Left lung (tissue), 10 donors: Measurements from ENCODE around the gene CYCS. TPM values are rescaled to one million over a fixed set of nuclear protein-coding genes. Genes with fewer than 3 reads are reported as not detected.
"Not testable (repeated sequence)": the region's sequence is repeated elsewhere in the genome, so short reads cannot be mapped to it uniquely, and the experiment has no call there.

Experiments used
- ATAC-seq: fragments of 200-7000 bp; cut with Tn5 transposase; one replicate; pipeline ENCODE4 v1.9.1; 2020; ENCODE audit warnings: moderate library complexity
- DNase-seq, 4 donors: peaks; one replicate each; pipeline ENCODE4 v3.0.0-alpha.2; 2013 to 2020
- H3K27ac ChIP-seq, 2 donors: fragments of 200-600 bp; sonication (generic) in 1 of 2; one replicate each; pipeline versions ENCODE4 v1.5.0 to v1.8.0; 2020 to 2021
- H3K27me3 ChIP-seq, 2 donors: fragments of 200-600 bp; sonication (generic) in 1 of 2; one replicate each; pipeline versions ENCODE4 v1.5.0 to v1.8.0; 2020 to 2021
- H3K36me3 ChIP-seq, 2 donors: fragments of 200-600 bp; sonication (generic) in 1 of 2; one replicate each; pipeline versions ENCODE4 v1.5.0 to v1.8.0; 2020 to 2021
- H3K4me1 ChIP-seq, 2 donors: fragments of 200-600 bp; one replicate each; pipeline ENCODE4 v1.8.0; 2021
- H3K4me3 ChIP-seq, 2 donors: fragments of 200-600 bp; sonication (generic) in 1 of 2; one replicate each; pipeline versions ENCODE4 v1.5.0 to v1.8.0; 2020 to 2021; ENCODE audit warnings: mild to moderate bottlenecking in 1 of 2
- H3K9me3 ChIP-seq, 2 donors: fragments of 200-600 bp; sonication (generic) in 1 of 2; one replicate each; pipeline versions ENCODE4 v1.5.0 to v1.8.0; 2020 to 2021
- intact Hi-C, 2 donors: fragments of 100-400 bp; cut with DNase I; formaldehyde crosslinking; loops; one replicate each; pipeline versions ENCODE4 v1.11.2 to v1.14.2; 2022
- polyA plus RNA-seq, 6 donors: library from polyadenylated mRNA; unstranded; fragments of 120-200 nt; gene quantifications; one replicate each; pipeline ENCODE4 v1.2.1, GENCODE V29; 2013; ENCODE audit not compliant: insufficient read length in 6 of 6
- total RNA-seq, 2 donors: library from RNA; stranded (reverse); fragmentation: NEBNext Ultra II Directional; extraction: Animal tissue kit (Norgen Biotek cat#: 25700); gene quantifications; one replicate each; pipeline ENCODE4 v1.2.1, GENCODE V29; 2021
- TF ChIP-seq, protein P1 (sequence below), 2 donors: fragments of 200-600 bp; sonication (generic) in 1 of 2; IDR thresholded peaks; one replicate each; pipeline versions ENCODE4 v1.5.0 to v1.8.0; 2021; ENCODE audit warnings: antibody characterized with exemption in 2 of 2
- donor health status: DM: no; HTN: yes; CAD: no.
- donor health status: DM: no; HTN: no; CAD: no.

The CYCS gene
- total and polyA plus RNA-seq, 8 donors: 60.4 to 106 (median 69.6) TPM

DNA sequence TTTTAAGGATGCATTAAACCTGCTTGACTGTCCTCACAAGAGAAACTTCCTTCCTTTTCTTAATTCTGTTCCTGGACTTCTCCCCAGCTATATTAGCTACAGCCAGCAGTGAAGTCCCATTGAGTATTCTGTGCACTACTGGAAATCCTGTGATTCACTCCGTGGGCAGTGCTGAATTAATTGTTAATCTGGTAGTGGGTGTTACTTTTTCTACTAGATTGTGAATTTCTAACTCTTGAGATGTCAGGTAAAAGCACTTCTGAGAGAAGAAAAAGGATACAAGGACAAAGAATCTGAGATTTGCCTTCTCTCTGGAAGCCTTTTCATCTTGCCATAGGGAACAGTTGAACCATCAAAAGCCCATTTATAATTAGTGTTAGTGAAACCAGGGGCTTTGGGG, 33.9 kb downstream of the CYCS start:
- Histone ChIP-seq H3K27ac (no peak overlapping the region), H3K36me3 (no peaks in the 10 kb centered on the region), H3K4me1 (no peaks in the 10 kb centered on the region), H3K9me3 (no peaks in the 10 kb centered on the region), H3K27me3 (no peaks in the 10 kb centered on the region), H3K4me3 (no peak overlapping the region)
- TF ChIP-seq, protein P1, sequence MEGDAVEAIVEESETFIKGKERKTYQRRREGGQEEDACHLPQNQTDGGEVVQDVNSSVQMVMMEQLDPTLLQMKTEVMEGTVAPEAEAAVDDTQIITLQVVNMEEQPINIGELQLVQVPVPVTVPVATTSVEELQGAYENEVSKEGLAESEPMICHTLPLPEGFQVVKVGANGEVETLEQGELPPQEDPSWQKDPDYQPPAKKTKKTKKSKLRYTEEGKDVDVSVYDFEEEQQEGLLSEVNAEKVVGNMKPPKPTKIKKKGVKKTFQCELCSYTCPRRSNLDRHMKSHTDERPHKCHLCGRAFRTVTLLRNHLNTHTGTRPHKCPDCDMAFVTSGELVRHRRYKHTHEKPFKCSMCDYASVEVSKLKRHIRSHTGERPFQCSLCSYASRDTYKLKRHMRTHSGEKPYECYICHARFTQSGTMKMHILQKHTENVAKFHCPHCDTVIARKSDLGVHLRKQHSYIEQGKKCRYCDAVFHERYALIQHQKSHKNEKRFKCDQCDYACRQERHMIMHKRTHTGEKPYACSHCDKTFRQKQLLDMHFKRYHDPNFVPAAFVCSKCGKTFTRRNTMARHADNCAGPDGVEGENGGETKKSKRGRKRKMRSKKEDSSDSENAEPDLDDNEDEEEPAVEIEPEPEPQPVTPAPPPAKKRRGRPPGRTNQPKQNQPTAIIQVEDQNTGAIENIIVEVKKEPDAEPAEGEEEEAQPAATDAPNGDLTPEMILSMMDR (IDR thresholded peaks at IDR 0.05): no peak
- ATAC-seq: no peak
- intact Hi-C loops: no loop called here
- DNase-seq: no peak

DNA sequence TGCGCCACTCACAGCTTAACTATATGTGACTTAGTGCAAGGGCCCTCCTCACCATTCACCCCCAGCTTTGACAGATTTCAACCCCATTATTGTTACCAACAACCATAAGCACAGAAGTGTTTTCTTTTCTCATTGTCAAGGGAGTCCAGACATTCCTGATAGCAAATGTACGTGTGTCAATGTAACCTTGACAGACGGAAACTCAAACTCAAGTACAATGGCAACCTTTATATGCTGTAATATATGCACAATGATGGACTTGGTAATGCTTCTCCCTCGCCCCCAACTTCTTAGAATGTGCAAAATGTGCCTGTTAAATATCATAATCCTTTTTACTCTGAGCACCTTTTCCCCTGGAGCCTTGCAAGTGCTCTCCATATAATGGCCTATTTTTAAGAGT, 34.7 kb downstream of the CYCS start:
- H3K9me3 ChIP-seq: no peaks in the 10 kb centered on the region
- DNase-seq (no peak), ATAC-seq (no peak)
- no peaks in the 10 kb centered on the region for H3K27me3 ChIP-seq
- TF ChIP-seq, protein P1 (IDR thresholded peaks at IDR 0.05): no peak
- no peaks in the 10 kb centered on the region for H3K36me3 ChIP-seq
- H3K27ac ChIP-seq: no peak overlapping the region
- no peak overlapping the region for H3K4me3 ChIP-seq
- H3K4me1 ChIP-seq: no peaks in the 10 kb centered on the region
- intact Hi-C loops: no loop called here

DNA sequence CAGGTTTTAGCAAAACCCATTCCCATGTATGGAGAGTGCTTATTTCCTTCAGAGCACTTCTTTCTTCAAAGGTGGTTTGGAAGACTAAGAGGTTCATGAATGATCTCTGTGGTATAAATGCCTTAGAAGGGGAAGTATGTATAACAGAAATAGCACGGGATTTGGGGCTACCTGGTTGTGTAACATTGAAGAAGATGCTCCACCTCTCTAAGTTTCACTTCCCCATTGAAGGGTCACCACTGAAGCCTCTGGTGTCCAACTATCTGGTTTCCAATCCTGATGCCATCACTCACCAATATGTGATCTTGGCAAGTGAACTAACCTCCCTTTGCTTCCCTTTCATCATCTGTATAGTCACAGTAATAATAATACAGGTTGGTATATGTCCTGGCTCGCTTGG, 37.2 kb downstream of the CYCS start:
- Histone ChIP-seq H3K36me3 (no peaks in the 10 kb centered on the region), H3K9me3 (no peaks in the 10 kb centered on the region), H3K27me3 (peaks cover 0 to 3% of the 10 kb centered on the region in 2 donors), H3K27ac (no peak overlapping the region), H3K4me3 (no peak overlapping the region), H3K4me1 (no peaks in the 10 kb centered on the region)
- DNase-seq (no peak), ATAC-seq (no peak)
- TF ChIP-seq, protein P1 (IDR thresholded peaks at IDR 0.05): no peak
- intact Hi-C loops: no loop called here

DNA sequence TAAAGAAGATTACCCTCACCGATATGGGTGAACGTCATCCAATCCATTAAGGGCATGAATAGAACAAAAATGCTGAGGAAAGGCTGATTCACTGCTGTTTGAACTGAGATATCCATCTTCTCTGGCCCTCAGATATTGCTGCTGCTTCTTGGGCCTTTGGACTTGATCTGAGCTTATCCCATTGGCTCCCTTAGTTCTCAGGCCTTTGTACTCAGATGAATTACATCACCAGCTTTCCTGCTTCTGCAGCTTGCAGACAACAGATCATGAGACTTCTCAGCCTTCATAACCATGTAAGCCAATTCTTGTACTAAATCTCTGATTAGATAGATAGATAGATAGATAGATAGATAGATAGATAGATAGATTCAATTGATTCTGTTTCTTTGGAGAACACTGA, 40.2 kb downstream of the CYCS start:
- DNase-seq (no peak), ATAC-seq (no peak)
- no peaks in the 10 kb centered on the region for H3K36me3 ChIP-seq
- peaks cover 0 to 7% of the 10 kb centered on the region in 2 donors for H3K27me3 ChIP-seq
- TF ChIP-seq, protein P1 (IDR thresholded peaks at IDR 0.05): no peak
- intact Hi-C loops: no loop called here
- H3K4me3 ChIP-seq: no peak overlapping the region
- H3K27ac ChIP-seq: no peak overlapping the region
- H3K4me1 ChIP-seq: no peaks in the 10 kb centered on the region
- no peaks in the 10 kb centered on the region for H3K9me3 ChIP-seq

DNA sequence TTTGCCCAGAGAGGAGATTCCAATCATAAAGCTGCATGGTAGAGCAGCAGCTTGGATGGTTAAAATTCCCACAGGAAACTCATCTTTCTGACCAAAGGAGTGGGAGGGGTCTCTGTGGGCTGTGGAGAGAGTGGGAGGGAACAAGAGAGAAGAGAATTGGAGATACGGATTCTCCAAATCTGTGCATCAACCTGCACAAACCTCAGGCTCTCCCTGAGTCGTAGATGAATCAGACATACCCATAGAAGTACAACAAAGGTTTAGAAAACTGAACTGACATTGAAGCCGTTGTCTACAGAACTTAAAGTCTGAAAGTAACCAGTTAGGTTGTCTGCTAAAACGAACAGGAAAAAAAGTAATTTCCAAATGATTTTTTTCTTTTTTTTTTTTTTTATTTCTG, 41.9 kb downstream of the CYCS start:
- no peaks in the 10 kb centered on the region for H3K36me3 ChIP-seq
- peaks cover 0 to 7% of the 10 kb centered on the region in 2 donors for H3K27me3 ChIP-seq
- intact Hi-C loops: no loop called here
- H3K27ac ChIP-seq: no peak overlapping the region
- DNase-seq (no peak), ATAC-seq (no peak)
- no peaks in the 10 kb centered on the region for H3K9me3 ChIP-seq
- H3K4me3 ChIP-seq: no peak overlapping the region
- no peaks in the 10 kb centered on the region for H3K4me1 ChIP-seq
- TF ChIP-seq, protein P1 (IDR thresholded peaks at IDR 0.05): no peak

DNA sequence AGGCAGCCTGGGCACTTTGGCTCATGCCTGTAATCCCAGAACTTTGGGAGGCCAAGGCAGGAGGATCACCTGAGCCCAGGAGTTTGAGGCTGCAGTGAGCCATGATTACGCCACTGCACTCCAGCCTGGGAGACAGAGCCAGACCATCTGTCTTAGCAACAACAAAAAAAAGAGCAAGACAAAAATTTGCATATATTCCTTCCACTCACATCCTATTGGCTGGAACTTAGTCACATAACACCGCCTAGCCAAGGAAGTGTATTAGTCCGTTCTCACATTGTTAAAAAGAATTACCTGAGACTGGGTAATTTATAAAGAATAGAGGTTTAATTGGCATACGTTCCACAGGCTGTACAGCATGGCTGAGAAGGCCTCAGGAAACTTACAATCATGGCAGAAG, 43.0 kb downstream of the CYCS start:
- H3K9me3 ChIP-seq, intact Hi-C loops, ATAC-seq, DNase-seq, H3K27me3 ChIP-seq, H3K27ac ChIP-seq, H3K4me3 ChIP-seq, H3K4me1 ChIP-seq, H3K36me3 ChIP-seq: not testable (repeated sequence)
